H1 (cell line): Measurements from ENCODE around the gene ASIP.

Experiments used
- ASH2L ChIP-seq: fragments of 200-600, 300-600 bp; sonication (generic); IDR thresholded peaks from one replicate; pipeline ENCODE4 v1.7.1; 2017; ENCODE audit warnings: low read length
- CEBPB ChIP-seq: IDR thresholded peaks from 2 replicates; pipeline ENCODE4 v1.6.1; 2012; ENCODE audit warnings: low read depth, low read length
- CTCF ChIP-seq, 3 experiments: IDR thresholded peaks; 1 replicate in 2 of 3; 2 replicates in 1 of 3; pipeline versions ENCODE4 v1.5.1 to v1.6.1; 2011; ENCODE audit warnings: low read length in 3 of 3, mild to moderate bottlenecking in 3 of 3, inconsistent platforms in 2 of 3, low read depth in 1 of 3, moderate library complexity in 1 of 3; ENCODE audit not compliant: insufficient read depth in 1 of 3; ENCODE audit errors: control extremely low read depth in 1 of 3
- EP300 ChIP-seq, 2 experiments: IDR thresholded peaks; 1 replicate in 1 of 2; 2 replicates in 1 of 2; pipeline ENCODE4 v1.6.1; 2011 to 2012; ENCODE audit warnings: low read depth in 2 of 2, low read length in 2 of 2, mild to moderate bottlenecking in 2 of 2, borderline replicate concordance in 1 of 2, inconsistent platforms in 1 of 2, moderate library complexity in 1 of 2
- KDM5A ChIP-seq: fragments of 200-600 bp; IDR thresholded peaks from 2 replicates; pipeline ENCODE4 v1.7.1; 2012; ENCODE audit warnings: mild to moderate bottlenecking, low read length, inconsistent platforms, mixed read lengths
- MAFK ChIP-seq: IDR thresholded peaks from 2 replicates; pipeline ENCODE4 v1.6.1; 2012; ENCODE audit warnings: low read depth, mild to moderate bottlenecking, improper control_type of control experiment, low read length
- MAX ChIP-seq: IDR thresholded peaks from 2 replicates; pipeline ENCODE4 v1.6.1; 2012; ENCODE audit warnings: inconsistent platforms

DNA sequence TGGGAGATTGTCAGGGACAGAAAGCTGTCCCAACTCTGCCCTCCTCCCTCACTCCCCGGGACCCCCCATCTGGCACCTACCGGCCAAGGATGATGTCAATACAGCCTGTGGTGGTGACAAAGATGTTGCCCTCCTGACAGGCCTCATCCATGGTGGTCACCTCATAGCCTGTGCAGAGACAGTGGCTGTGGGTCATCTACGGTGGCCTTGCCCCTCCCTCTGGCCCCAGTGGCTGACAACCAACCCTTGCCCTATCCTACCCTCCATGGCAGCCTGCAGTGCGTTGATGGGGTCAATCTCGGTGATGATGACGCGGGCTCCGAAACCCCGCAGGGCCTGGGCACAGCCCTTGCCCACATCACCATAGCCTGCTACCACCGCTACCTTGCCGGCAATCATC, 49.2 kb downstream of the ASIP start:
- TF ChIP-seq CTCF (IDR thresholded peaks at IDR 0.05; ENCODE audit: control extremely low read depth in 1 of 3, insufficient read depth in 1 of 3, low read depth in 1 of 3, low read length in 3 of 3) (no peak), KDM5A (no peak), ASH2L (no peak), MAX (no peak), MAFK (no peak), EP300 (IDR thresholded peaks at IDR 0.05; ENCODE audit: borderline replicate concordance in 1 of 2, low read depth in 2 of 2, low read length in 2 of 2) (no peak), CEBPB (no peak)
